Left ventricle myocardium inferior (tissue), 1 donor: ENCODE data around the gene SPATA1. TPM values are rescaled to one million over a fixed set of nuclear protein-coding genes. Genes with fewer than 3 reads are reported as not detected.
A peak's percentile ranks its signal among the peaks of the same experiment; 100 is the strongest.
"Not testable (repeated sequence)": the region's sequence is repeated elsewhere in the genome, so short reads cannot be mapped to it uniquely, and the experiment has no call there.

Experiments used
- DNase-seq: peaks from one replicate; pipeline ENCODE4 v3.0.0-alpha.2; 2020
- H3K27ac ChIP-seq: fragments of 200-600 bp; replicated peaks from 2 replicates; pipeline ENCODE4 v1.8.0; 2021
- H3K27me3 ChIP-seq: fragments of 200-600 bp; 2 replicates; pipeline ENCODE4 v1.8.0; 2021; ENCODE audit warnings: low read depth
- H3K36me3 ChIP-seq: fragments of 200-600 bp; 2 replicates; pipeline ENCODE4 v1.8.0; 2021
- H3K4me1 ChIP-seq: fragments of 200-600 bp; 2 replicates; pipeline ENCODE4 v1.8.0; 2021
- H3K4me3 ChIP-seq: fragments of 200-600 bp; 2 replicates; pipeline ENCODE4 v1.8.0; 2021; ENCODE audit warnings: mild to moderate bottlenecking, moderate library complexity
- H3K9me3 ChIP-seq: fragments of 200-600 bp; replicated peaks from 2 replicates; pipeline ENCODE4 v1.8.0; 2021
- CTCF ChIP-seq: fragments of 200-600 bp; IDR thresholded peaks from 2 replicates; pipeline ENCODE4 v1.8.0; 2021; ENCODE audit warnings: antibody characterized with exemption, mild to moderate bottlenecking, borderline replicate concordance
- intact Hi-C: fragments of 100-400 bp; cut with micrococcal nuclease; formaldehyde crosslinking; loops from one replicate; pipeline ENCODE4 v1.11.0; 2022
- total RNA-seq: library from RNA; stranded (reverse); fragmentation: NEBNext Ultra II Directional; extraction: Animal tissue kit (Norgen Biotek cat#: 25700); gene quantifications from one replicate; pipeline ENCODE4 v1.2.1, GENCODE V29; 2021
- donor health status: DM: no; HTN: yes; CAD: no; lungs with severe emphysema.

SPATA1 gene
- total RNA-seq, 1 donor from 2014 or later, result 0.66 TPM

GRCh38 chr1:84505493-84506001, 639 bp upstream of the SPATA1 start:
- TF ChIP-seq CTCF, result no peak
- H3K27ac ChIP-seq, result peak overlapping the region; percentile 98
- H3K27me3 ChIP-seq, result no peaks in the 10 kb centered on the region
- H3K4me1 ChIP-seq, result peaks cover 63% of the 10 kb centered on the region
- H3K36me3 ChIP-seq, result peaks cover 15% of the 10 kb centered on the region
- DNase-seq, result peak; percentile 74
- peaks cover 13% of the 10 kb centered on the region for H3K9me3 ChIP-seq
- H3K4me3 ChIP-seq, result peak overlapping the region; percentile 84
- intact Hi-C loops, result no loop called here

GRCh38 chr1:84506729-84507453, 705 bp downstream of the SPATA1 start:
- intact Hi-C loops, result no loop called here
- H3K4me1 ChIP-seq, result peaks cover 49% of the 10 kb centered on the region

GRCh38 chr1:84507887-84508286, 1.7 kb downstream of the SPATA1 start:
- intact Hi-C loops, H3K27ac ChIP-seq, DNase-seq, H3K27me3 ChIP-seq, H3K36me3 ChIP-seq: not testable (repeated sequence)
- Histone ChIP-seq H3K4me1 (peaks cover 39% of the 10 kb centered on the region), H3K4me3 (peak overlapping the region; percentile 84), H3K9me3 (peaks cover 16% of the 10 kb centered on the region)

More at GRCh38 chr1:84506729-84507453, 705 bp downstream of the SPATA1 start:
- no peak for DNase-seq
- H3K36me3 ChIP-seq, result peaks cover 5% of the 10 kb centered on the region
- H3K9me3 ChIP-seq, result peaks cover 16% of the 10 kb centered on the region
- H3K27me3 ChIP-seq, result no peaks in the 10 kb centered on the region
- no peak for TF ChIP-seq CTCF
- peak overlapping the region; percentile 98 for H3K27ac ChIP-seq
- H3K4me3 ChIP-seq, result peak overlapping the region; percentile 84

GRCh38 chr1:84508510-84508909, 2.3 kb downstream of the SPATA1 start:
- no peaks in the 10 kb centered on the region for H3K27me3 ChIP-seq
- no peak for TF ChIP-seq CTCF
- H3K4me1 ChIP-seq, result peaks cover 33% of the 10 kb centered on the region
- intact Hi-C loops, result no loop called here
- peaks cover 5% of the 10 kb centered on the region for H3K36me3 ChIP-seq
- H3K9me3 ChIP-seq, result peaks cover 16% of the 10 kb centered on the region
- no peak for DNase-seq
- no peak overlapping the region for H3K27ac ChIP-seq
- H3K4me3 ChIP-seq, result no peak overlapping the region

- Histone ChIP-seq H3K9me3 (peaks cover 16% of the 10 kb centered on the region), H3K4me1 (peaks cover 28% of the 10 kb centered on the region), H3K27me3 (no peaks in the 10 kb centered on the region), H3K27ac (no peak overlapping the region), H3K36me3 (peaks cover 5% of the 10 kb centered on the region), H3K4me3 (no peak overlapping the region)
- intact Hi-C loops, result no loop called here
- DNase-seq, result no peak
- no peak for TF ChIP-seq CTCF
These were observed 2.8 kb downstream of the SPATA1 start for GRCh38 chr1:84509029-84509428.

- Histone ChIP-seq H3K27ac (no peak overlapping the region), H3K4me3 (no peak overlapping the region), H3K36me3 (peaks cover 5% of the 10 kb centered on the region), H3K27me3 (no peaks in the 10 kb centered on the region), H3K4me1 (peaks cover 17% of the 10 kb centered on the region), H3K9me3 (peaks cover 16% of the 10 kb centered on the region)
- intact Hi-C loops, result no loop called here
- no peak for TF ChIP-seq CTCF
- DNase-seq, result no peak
These were observed 4.0 kb downstream of the SPATA1 start for GRCh38 chr1:84510165-84510564.
